ENCODE data around the gene KRTAP12-3.
"Not testable (repeated sequence)": the region's sequence is repeated elsewhere in the genome, so short reads cannot be mapped to it uniquely, and the experiment has no call there.

The KRTAP12-3 gene

DNA sequence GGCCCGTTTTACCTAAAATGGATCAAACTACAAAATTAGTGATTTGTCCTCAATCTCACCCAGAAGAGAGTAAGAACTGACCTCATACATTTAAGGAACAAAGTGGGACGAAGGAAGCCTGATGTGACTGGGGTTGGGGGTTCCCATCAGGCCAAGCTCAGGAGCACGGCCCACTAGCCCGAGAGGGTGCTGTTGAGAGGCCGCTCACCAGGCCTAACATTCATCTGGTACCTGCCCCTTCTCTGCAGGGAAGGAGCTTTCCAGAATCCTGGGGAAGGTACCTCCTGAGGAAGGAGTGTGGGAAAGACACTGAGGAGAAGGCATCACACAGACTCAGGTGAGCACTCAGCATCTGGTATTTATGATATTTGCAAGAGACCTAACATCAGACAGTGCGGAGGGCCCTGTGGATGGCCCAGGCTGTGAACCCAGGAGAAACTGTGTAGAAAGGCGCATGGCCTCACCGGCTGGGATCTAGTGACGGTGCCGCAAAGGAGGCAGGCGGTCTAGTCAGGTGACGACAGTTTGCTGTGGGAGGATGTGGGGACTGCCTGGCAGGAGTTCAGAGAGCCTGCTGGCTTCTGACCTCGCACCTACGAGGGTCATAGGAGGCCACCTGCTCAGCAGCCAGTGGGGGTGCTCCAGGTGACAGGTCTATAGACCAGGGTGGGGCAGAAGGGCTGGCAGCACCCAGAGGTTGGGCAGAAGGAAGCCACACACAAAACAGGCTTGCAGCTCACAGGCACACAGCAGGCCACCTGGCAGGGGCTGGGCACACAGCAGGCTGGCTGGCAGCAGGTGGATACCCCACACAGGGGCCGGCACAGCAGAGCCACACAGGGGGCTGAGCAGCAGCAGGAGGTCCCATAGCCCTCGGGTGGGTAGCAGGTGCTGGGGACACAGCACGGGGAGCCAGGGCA is 3.8 kb upstream of the KRTAP12-3 start:
- DNase-seq: no peak

DNA sequence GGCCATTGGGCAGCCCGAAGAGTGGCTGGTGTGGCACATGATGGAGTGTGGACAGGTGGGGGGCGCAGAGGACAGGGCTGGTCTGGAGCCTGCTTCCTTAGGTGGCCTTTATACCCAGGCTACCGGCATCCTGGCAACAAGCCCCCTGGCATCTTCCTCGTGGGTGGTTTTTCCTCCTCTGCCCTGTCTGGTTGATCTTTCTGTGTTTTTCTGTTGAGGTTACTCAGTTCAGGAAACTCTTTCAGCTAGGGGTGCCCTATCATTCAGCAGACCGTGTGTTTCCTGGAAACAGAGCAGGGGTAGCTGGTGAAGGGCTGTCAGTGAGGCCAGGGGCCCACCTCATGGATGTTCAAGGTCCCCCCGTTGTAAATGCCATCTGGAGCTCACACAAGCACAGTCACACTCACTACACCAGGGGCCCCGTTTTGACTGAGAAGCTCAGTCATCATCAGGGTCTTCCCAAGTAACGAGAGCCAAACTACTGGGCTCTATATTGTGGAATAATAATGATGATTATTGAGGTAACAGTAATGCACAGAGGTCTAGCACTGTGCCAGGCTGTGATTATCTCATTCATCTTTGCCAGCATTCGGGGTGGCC is 3.1 kb upstream of the KRTAP12-3 start, which contains the start of gene KRTAP12-4:
Gene KRTAP12-4, minus strand, starts transcription at position 84 of the 600 bp plus-strand sequence. Its CDS starts 45 bp downstream, at position 39.
- DNase-seq: no peak

DNA sequence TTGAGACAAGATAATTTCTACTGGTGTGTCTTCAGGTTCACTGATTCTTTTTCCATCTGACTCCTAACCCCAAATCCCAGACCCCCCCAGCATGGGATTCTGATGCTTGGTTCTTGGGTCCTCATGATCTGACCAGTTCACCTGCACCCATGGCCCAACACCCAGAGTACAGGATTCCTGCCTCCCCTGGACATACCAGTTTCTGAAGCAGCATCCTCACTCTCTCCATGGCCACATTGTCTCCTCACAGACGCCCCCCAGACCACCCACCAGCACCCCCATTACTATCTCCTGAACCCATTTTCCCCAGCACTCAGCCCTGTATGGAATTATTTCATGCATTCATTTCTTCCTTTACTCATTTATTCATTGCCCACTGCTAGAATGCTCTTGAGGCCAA is 864 bp upstream of the KRTAP12-3 start:
- DNase-seq: no peak

DNA sequence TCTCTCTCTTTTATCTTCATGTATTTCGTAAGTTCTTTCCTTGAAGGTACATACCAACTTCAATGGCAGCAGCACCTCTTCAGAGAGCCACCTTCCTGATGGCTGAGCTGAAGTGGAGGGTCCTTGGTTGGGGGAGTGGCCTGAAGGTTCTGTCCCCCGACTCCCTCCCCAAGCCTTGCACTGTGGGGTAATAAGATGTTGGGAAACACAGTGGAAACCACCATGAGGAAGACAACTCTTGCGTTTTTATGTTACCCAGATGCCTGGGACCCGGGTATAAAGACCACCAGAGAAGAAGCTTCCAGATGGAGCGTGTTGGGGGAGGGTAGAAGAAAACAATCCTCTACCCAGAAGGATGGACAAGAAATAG is 794 bp downstream of the KRTAP12-3 start:
- DNase-seq: no peak

DNA sequence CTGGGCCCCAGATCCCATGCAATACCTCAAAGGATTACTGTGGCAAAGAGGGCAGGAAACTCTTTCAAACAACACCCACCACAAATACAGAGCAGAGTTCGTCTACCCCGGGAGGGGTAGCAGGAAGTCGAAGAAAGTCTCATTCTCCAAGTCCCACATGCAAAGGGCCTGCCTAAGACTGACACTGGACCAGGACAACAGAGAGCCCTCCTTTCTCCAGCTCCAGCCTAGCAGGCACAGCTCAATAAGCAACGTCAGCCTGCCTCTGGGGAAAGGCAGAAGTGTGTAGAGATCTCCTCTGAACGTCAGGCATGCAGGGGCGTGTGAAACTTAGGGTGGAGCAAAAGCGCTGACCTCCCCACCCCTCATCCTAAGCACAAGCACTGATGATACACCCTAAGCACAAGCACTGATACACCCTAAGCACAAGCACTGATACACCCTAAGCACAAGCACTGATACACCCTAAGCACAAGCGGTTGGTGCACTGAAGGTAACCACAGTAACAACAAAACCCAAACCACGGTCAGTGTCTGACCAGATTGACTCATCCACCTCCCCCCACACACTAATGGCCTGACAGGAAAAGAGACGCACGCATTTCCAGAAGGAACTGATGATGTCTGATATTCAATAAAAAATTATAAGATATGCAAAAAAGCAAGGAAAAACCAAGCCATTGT is 1.3 kb downstream of the KRTAP12-3 start:
- DNase-seq: no peak

DNA sequence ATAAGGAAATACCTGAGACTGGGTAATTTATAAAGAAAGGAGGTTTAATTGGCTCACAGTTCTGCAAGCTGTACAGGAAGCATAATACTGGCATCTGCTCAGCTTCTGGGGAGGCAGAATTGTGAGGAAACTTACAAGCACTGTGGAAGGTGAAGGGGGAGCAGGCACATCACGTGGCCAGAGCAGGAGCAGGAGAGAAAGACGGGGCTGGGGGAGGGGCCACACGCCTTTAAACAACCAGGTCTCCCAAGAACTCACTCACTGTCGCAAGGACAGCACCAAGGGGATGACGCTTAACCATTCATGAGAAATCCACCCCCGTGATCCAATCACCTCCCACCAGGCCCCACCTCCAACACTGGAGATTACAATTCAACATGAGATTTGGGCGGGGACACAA is 3.8 kb downstream of the KRTAP12-3 start:
- not testable (repeated sequence) for DNase-seq

DNA sequence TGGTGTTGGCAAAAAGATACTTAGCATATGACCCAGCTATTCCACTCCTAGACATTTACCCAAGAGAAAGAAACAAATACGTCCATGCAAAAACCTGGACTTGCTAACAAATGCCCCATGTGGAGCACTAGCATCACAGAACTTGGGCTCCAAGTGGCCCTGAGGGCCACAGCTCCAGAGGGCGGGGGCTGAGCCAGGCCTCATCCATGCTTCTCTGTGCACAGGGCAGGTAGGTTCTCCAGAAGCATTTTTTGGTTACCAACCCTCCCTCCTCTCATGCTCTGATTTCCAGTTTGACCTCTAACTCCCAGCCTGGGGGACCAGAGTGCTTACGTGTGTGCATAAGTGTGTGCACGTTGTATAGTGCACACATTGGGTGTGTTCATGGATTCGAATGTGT is 7.0 kb downstream of the KRTAP12-3 start:
- DNase-seq: no peak

DNA sequence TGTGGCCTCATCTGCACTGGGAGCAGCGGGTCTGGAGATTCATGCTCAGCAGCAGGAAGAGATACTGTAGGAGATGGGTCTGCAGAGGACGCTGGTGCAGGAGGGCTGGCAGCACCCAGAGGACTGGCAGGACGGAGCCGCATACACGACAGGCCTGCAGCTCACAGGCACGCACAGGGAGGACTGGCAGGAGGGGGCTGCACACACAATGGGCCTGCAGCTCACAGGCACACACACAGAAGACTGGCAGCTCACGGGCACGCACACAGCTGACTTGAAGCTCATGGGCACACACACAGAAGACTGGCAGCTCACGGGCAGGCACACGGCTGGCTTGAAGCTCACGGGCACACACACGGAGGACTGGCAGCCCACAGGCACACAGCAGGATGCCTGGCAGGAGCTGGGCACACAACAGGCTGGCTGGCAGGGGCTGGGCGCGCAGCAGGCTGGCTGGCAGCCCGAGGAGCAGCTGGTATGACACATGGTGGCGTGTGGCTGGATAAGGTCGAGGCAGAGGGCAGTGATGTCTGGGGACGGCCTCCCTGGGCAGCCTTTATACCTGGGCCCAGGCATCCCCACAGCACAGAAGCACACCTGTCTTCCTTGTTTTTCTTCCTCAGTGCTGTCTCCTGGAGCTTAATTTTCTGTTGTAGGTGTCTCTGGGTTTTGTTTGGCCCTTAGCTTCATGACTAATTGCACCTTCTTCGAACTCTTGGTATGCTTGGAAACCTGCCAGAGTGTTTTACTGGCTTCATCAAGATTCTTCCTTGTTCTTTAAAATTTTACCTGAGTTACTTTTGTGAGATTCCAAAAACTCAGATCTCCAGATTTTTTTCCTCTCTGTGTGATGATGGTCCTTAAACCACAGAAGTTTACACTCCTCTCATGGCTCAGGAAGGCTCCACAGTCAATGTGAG is 8.9 kb downstream of the KRTAP12-3 start, which contains the start of gene KRTAP12-2:
Gene KRTAP12-2, minus strand, starts transcription at position 527 of the 920 bp plus-strand sequence. Its CDS starts 41 bp downstream, at position 486.
- no peak for DNase-seq

DNA sequence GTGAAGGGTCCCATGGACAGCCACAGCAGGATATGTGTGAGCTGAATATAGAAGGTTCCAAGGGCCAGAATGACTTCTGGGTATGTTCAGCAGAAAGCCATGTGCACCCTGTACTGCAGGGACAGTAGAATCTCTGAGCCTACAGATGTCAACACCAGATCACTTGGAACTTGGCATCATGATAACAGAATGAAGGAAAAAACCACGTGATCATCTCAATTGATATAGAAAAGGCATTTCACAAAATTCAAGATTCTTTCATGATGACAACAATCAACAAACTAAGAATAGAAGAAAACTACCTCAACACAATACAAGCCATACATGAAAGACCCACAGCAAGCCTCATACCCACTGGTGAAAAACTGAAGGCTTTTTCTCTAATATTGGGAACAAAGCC is 9.9 kb downstream of the KRTAP12-3 start:
- no peak for DNase-seq

DNA sequence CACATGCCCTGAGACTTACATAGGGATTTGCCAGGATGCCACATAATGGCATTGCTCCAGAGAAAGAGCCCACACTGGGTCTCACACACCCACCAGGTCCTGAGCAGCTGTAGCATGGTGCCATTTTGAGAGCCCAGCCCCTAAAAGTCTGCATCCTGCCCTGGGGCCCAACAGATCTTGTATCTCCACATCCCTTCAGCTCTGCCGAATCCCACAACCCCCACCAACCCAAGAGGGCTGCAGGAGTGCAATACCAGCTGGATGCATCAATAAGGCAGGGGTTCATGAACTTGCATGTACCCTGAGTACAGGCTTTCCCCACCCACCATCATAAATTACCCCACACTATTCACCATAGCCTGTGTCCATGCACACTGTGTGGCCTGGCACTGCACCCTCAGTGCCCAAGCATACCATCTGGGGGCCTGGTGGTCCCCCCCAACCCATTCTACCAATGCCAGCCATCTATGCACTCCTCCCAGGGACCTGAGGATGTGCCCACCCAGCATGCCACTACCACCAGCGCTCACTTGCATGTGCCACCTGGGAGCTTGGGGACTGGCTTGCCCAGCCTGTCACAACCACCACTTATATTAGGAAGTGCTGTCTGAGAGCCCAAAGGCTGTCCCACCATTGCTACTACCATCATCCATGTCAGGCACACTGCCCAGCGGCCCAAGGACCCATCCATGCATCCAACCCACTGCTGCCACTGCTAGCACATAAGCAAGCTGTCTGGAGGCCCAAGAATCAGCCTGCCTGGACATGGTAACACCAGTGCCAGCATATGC is 13.1 kb downstream of the KRTAP12-3 start:
- no peak for DNase-seq

DNA sequence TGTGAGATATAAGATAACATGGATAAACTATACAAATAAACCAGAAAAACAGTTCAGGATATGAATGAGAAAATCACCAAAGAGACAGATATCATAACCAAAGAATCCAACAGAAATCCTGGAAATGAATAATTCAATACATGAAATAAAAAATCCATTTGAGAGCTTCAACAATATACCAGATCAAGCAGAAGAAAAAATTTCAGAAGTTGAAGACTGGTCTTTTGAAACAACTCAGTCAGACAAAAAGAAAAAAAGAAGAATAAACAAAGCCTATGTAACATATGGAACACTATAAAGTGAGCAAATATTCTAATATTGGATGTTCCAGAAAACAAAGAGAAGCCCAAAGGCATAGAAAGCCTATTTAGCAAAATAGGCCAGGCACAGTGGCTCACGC is 14.2 kb downstream of the KRTAP12-3 start:
- no peak for DNase-seq

DNA sequence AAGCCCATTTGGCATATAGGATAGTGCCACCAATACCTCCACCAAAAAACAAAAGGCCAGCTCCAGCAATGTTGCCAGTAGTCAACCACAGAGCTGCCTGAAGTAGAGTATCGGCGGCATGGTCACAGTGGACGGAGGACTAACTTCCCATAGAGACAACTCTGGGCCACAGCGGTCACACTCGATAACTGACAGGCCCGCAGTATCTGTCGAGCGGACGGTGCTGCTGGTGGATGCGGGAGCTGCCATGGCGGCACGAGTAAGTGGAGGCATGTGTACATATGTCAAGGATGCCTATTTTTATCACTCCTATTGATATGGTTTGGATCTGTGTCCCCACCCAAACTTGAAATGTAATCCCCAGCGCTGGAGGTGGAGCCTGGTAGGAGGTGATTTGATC is 20.1 kb downstream of the KRTAP12-3 start:
- no peak for DNase-seq

DNA sequence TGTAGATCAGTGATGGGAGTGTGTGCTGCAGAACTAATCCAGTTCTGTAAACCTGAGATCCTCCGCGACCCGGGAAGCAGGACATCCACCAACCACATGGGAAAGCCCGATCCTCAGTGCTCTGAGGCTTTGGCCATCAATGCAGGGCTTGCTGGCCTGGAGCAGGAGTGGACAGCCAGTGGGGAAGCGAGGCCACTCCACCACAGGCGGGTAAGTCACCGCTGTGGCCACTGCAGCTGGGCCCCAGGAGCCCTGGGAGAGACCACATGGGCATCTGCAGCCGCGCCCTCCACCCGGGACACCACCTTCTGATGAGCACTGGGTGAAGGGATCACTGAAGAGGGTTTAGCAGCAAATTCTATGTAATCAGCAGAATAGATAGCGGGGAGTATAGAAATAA is 23.4 kb downstream of the KRTAP12-3 start:
- no peak for DNase-seq

DNA sequence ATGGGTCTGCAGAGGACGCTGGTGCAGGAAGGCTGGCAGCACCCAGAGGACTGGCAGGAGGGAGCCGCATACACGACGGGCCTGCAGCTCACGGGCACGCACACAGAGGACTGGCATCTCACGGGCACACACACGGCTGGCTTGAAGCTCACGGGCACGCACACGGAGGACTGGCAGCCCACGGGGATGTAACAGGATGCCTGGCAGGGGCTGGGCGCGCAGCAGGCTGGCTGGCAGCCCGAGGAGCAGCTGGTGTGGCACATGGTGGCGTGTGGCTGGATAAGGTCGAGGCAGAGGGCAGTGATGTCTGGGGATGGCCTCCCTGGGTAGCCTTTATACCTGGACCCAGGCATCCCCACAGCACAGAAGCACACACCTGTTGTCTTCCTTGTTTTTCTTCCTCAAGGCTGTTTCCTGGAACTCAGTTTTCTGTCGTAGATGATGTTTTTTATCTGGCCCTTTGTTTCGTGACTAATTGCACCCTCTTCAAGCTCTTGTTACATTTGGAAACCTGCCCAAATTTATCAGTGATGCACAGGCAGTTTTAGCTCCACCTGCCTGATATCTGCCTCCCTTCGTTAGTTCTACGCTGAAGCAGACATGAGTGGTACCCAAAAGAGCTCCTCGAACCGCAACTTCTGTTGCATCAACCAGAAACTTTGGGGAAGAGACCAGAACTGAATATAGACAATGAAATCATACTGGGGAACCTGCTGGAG is 24.3 kb downstream of the KRTAP12-3 start, which contains the start of gene KRTAP12-1:
Gene KRTAP12-1, minus strand, starts transcription at position 303 of the 719 bp plus-strand sequence. Its CDS starts 40 bp downstream, at position 263.
- no peak for DNase-seq

DNA sequence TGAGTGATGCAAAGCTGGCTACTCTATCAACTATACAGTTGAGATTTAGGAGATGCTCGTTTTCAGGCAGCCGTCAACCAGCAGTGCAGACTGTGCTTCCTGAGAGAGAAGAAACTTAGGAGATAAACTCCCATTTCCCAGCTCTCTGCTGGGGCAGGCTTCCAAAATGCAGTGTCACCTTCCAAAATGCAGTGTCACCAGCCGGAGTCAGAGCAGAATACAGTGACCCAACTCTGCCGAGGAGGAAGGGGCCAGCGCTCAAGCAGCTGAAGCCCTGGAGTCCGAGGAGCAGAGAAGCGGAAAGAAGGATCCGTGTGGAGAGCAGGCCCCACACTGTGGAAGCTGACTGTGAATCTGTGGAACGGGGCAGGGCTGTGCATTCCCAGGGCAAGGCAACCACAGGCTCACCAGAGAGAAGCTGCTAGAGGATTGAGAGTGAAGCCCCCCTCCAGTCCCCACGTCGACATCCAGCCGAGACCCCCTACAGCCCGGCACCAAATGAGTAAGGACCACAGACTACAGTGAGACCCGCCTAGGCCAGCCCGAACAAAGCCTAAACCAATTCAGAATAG is 24.9 kb downstream of the KRTAP12-3 start:
- no peak for DNase-seq

DNA sequence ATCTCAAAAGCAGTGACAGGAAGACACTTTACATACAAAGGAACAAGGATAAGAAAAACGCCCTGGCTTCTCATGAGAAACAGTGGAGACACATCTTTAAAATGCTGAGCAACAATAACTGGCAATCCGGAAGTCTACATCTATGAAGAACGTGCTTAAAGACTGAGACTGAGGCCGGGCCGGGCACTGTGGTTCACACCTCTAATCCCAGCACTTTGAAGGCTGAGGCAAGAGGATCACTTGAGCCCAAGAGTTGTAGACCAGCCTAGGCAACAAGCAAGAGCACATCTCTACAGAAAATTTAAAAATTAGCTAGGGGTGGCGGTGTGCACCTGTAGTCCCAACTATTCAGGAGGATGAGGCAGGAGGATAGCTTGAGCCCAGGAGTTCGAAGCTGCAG is 26.3 kb downstream of the KRTAP12-3 start:
- DNase-seq: no peak

DNA sequence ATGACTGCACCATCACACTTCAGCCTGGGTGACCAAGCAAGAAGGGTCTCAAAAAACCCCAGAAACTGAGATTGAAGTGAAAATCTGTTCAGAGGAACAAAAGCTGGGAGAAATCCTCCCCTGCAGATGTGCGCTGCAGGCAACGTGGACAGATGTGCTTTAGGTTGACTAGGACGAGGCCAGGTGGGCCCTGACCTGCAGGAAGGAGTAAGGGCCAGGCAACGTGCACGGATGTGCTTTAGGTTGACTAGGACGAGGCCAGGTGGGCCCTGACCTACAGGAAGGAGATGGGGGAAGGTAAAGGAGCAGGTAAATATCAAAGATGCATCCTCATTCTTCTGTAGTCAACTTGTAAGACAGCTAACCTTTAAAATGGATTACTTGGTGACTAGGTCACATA is 26.8 kb downstream of the KRTAP12-3 start:
- no peak for DNase-seq

DNA sequence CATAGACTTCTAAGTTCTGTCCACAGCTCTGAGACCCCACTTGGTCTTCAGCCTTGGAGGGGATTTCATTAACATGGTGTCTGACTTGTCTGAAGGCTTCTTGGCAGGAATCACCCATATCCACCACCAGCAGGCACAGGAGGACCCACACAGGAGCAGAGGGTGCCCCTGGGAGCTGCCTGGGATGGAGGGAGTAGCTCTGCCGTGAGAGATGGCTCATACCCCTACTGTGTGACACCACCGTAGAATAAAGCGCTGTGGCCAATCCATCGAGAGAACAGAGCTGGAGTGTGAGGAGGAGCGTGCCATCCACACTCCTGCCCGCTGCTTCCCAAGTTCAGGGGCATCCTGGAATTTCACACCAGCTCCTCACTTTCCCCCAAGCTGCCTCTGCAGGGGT is 27.3 kb downstream of the KRTAP12-3 start:
- not testable (repeated sequence) for DNase-seq

DNA sequence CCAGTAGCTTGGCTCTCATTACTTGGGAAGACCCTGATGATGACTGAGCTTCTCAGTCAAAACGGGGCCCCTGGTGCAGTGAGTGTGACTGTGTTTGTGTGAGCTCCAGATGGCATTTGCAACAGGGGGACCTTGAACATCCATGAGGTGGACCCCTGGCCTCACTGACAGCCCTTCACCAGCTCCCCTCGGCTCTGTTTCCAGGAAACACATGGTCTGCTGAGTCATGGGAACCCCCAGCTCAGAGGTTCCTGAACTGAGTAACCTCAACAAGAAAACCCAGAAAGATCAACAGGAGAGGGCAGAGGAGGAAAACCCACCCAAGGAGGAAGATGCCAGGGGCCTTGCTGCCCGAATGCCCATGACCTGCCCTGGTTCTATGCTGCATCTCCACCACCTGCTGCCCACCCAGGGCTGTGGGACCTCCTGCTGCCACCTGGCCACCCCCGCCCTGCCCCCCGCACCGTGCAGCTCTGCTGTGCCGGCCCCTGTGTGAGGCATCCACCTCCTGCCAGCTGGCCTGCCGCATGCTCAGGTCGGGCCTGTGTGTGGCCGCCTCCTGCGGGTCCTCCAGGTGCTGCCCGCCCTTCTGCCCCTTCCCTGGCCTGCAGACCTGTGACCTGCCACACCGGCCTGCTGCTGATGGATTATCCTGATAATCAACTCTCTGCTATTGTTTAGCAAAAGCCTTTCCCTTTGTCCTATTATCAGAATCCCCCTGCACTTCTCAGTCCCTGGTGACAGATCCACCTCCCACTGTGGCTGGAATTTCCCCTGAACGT is 28.5 kb downstream of the KRTAP12-3 start:
- no peak for DNase-seq

All from inflammatory macrophage treated with lipopolysaccharide for 1 hour (primary cell).